Fibroblast of gingiva (primary cell): ENCODE results near the gene KLF13.

Source experiments
- DNase-seq: peaks from one replicate; pipeline ENCODE4 v3.0.0-alpha.2; 2011; ENCODE audit warnings: low read depth

The KLF13 gene

GRCh38 chr15:31365032-31365654 lies 38.5 kb downstream of the KLF13 start:
- DNase-seq: no peak

- DNase-seq: peak; percentile 92
Measured at GRCh38 chr15:31365655-31366127, 39.1 kb downstream of the KLF13 start.

- peak; percentile 55 for DNase-seq
Measured at GRCh38 chr15:31366169-31366734, 39.6 kb downstream of the KLF13 start.

GRCh38 chr15:31367021-31367729 lies 40.5 kb downstream of the KLF13 start:
- DNase-seq: no peak

- DNase-seq: no peak
Measured at GRCh38 chr15:31367730-31368344, 41.2 kb downstream of the KLF13 start.

GRCh38 chr15:31369727-31370126 lies 43.1 kb downstream of the KLF13 start:
- DNase-seq: no peak

- no peak for DNase-seq
Measured at GRCh38 chr15:31371520-31372240, 45.0 kb downstream of the KLF13 start.

- DNase-seq: peak; percentile 93
Measured at GRCh38 chr15:31372635-31373091, 46.0 kb downstream of the KLF13 start.

GRCh38 chr15:31373096-31373865 lies 46.6 kb downstream of the KLF13 start:
- no peak for DNase-seq

- no peak for DNase-seq
Measured at GRCh38 chr15:31373970-31374369, 47.3 kb downstream of the KLF13 start.

GRCh38 chr15:31374489-31374888 lies 47.9 kb downstream of the KLF13 start:
- DNase-seq: no peak

GRCh38 chr15:31374986-31375385 lies 48.4 kb downstream of the KLF13 start:
- DNase-seq: no peak

GRCh38 chr15:31375772-31376171 lies 49.1 kb downstream of the KLF13 start:
- no peak for DNase-seq

- no peak for DNase-seq
Measured at GRCh38 chr15:31376511-31376910, 49.9 kb downstream of the KLF13 start.

GRCh38 chr15:31377030-31377429 lies 50.4 kb downstream of the KLF13 start:
- no peak for DNase-seq

GRCh38 chr15:31378363-31378903 lies 51.8 kb downstream of the KLF13 start:
- DNase-seq: no peak

GRCh38 chr15:31379042-31379441 lies 52.4 kb downstream of the KLF13 start:
- DNase-seq: no peak

- no peak for DNase-seq
Measured at GRCh38 chr15:31379577-31379976, 52.9 kb downstream of the KLF13 start.

- DNase-seq: no peak
Measured at GRCh38 chr15:31381801-31382712, 55.4 kb downstream of the KLF13 start.

GRCh38 chr15:31382713-31383045 lies 56.0 kb downstream of the KLF13 start:
- no peak for DNase-seq
